PC-9 (cell line): ENCODE results near the gene USP12. TPM values are rescaled to one million over a fixed set of nuclear protein-coding genes. Genes with fewer than 3 reads are reported as not detected.

Experiments
- BruUV-seq: library from RNA; stranded (reverse); fragments of 400-500 nt; replicated peaks from 2 replicates; lab custom pipeline; 2021; lab: Mats Ljungman, UMichigan
- CTCF ChIA-PET: fragments of 300-600 bp; sonication (Branson Sonifier 250); formaldehyde crosslinking; loops from one replicate; lab custom pipeline; 2022; ENCODE audit warnings: antibody characterized with exemption; lab: Charles Lee
- POLR2A ChIA-PET: fragments of 300-600 bp; sonication (Branson Sonifier 250); formaldehyde crosslinking; loops from one replicate; lab custom pipeline; 2022; ENCODE audit warnings: antibody characterized with exemption; ENCODE audit not compliant: unreplicated experiment; lab: Charles Lee
- DNase-seq, 2 experiments: peaks; one replicate each; pipeline versions ENCODE4 v3.0.0 to v3.0.0-alpha.2; 2015 to 2022; ENCODE audit warnings: mixed read lengths in 1 of 2
- H2AFZ ChIP-seq: fragments of 200-600 bp; sonication (generic); 2 replicates; pipeline ENCODE4 v1.8.1; 2017; ENCODE audit warnings: antibody characterized with exemption
- H3F3A ChIP-seq: fragments of 200-600 bp; sonication (generic); 2 replicates; pipeline ENCODE4 v1.8.1; 2017; ENCODE audit warnings: antibody characterized with exemption, mild to moderate bottlenecking, low read depth; ENCODE audit not compliant: insufficient read depth
- H3K27ac ChIP-seq: fragments of 200-600 bp; sonication (generic); 2 replicates; pipeline ENCODE4 v1.6.1; 2016; ENCODE audit warnings: mixed run types
- H3K27me3 ChIP-seq: fragments of 200-600 bp; sonication (generic); 2 replicates; pipeline ENCODE4 v1.6.1; 2016; ENCODE audit warnings: low read depth, mixed run types; ENCODE audit not compliant: insufficient read depth
- H3K36me3 ChIP-seq: fragments of 200-600 bp; sonication (generic); 2 replicates; pipeline ENCODE4 v1.6.1; 2016; ENCODE audit warnings: low read depth, mixed run types
- H3K4me1 ChIP-seq: fragments of 200-600 bp; sonication (generic); replicated peaks from 2 replicates; pipeline ENCODE4 v1.6.1; 2016; ENCODE audit warnings: mixed run types; ENCODE audit not compliant: insufficient read depth
- H3K4me2 ChIP-seq: fragments of 200-600 bp; sonication (generic); 2 replicates; pipeline ENCODE4 v1.6.1; 2017; ENCODE audit warnings: mixed run types
- H3K4me3 ChIP-seq: fragments of 200-600 bp; sonication (generic); 2 replicates; pipeline ENCODE4 v1.6.1; 2016; ENCODE audit warnings: mixed run types
- H3K79me2 ChIP-seq: fragments of 200-600 bp; sonication (generic); 2 replicates; pipeline ENCODE4 v1.6.1; 2017; ENCODE audit warnings: low read depth, mixed run types
- H3K9me2 ChIP-seq: fragments of 200-600 bp; sonication (generic); 2 replicates; pipeline ENCODE4 v1.8.1; 2017; ENCODE audit warnings: mild to moderate bottlenecking; ENCODE audit not compliant: insufficient read depth
- H3K9me3 ChIP-seq: fragments of 200-600 bp; sonication (generic); 2 replicates; pipeline ENCODE4 v1.8.1; 2016; ENCODE audit warnings: low read depth; ENCODE audit not compliant: insufficient read depth
- H4K20me1 ChIP-seq: fragments of 200-600 bp; sonication (generic); 2 replicates; pipeline ENCODE4 v1.8.1; 2017; ENCODE audit not compliant: insufficient read depth
- CTCF ChIP-seq: fragments of 200-600 bp; sonication (generic); conservative IDR thresholded peaks from 2 replicates; pipeline ENCODE4 v1.6.1; 2017; ENCODE audit warnings: mixed run types, antibody characterized with exemption, mild to moderate bottlenecking, moderate library complexity
- EZH2 ChIP-seq: fragments of 200-600 bp; sonication (generic); IDR thresholded peaks from 2 replicates; pipeline ENCODE4 v1.8.0; 2017; ENCODE audit warnings: antibody characterized with exemption, low read depth
- intact Hi-C: fragments of 100-400 bp; cut with micrococcal nuclease; formaldehyde crosslinking; loops from one replicate; pipeline ENCODE4 v1.10.0; 2022; ENCODE audit not compliant: unreplicated experiment
- total RNA-seq: library from RNA; stranded (reverse); gene quantifications from 2 replicates; pipeline ENCODE4 v1.2.3, GENCODE V29; 2021

USP12 gene
- total RNA-seq, 1 experiment from 2014 or later: 20.8 TPM

DNA sequence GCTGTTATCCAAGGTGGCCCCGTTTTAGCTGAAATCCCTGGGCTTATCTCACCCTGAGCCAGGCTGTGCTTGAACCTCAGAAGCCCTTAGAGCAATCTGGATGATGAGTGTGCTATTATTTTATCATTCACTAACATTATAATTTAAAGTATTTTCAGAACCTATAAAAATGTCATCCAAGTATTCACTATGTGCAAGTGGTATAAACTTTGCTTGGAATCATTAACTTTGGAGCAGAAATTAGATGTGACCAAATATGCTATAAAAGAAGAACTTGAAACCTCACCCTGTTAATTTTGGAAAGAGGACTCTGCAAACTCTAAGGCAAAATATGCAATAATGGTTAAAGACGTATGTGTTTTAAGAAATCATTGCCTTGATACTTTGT is 147.5 kb downstream of the USP12 start:
- peaks cover 24% of the 10 kb centered on the region for H3F3A ChIP-seq

GRCh38 chr13:27023385-27024073 is 148.1 kb downstream of the USP12 start:
- Histone ChIP-seq H3K9me2 (no peaks in the 10 kb centered on the region), H3F3A (peaks cover 24% of the 10 kb centered on the region), H3K27me3 (no peaks in the 10 kb centered on the region), H3K4me3 (no peak overlapping the region), H3K4me1 (peaks cover 34% of the 10 kb centered on the region), H3K79me2 (no peaks in the 10 kb centered on the region), H3K27ac (peak overlapping the region; percentile 69), H3K36me3 (no peaks in the 10 kb centered on the region), H4K20me1 (no peaks in the 10 kb centered on the region), H3K4me2 (peak overlapping the region; percentile 60), H2AFZ (no peak overlapping the region), H3K9me3 (no peaks in the 10 kb centered on the region)
- BruUV-seq: no TSS peak
- ChIA-PET CTCF (interaction anchor here (0.6 kb wide), 1 partner anchor 41 kb away, joined by 4 read pairs; no protein-coding TSS in a partner anchor), POLR2A (no interaction called here)
- no peak for DNase-seq
- TF ChIP-seq EZH2 (no peak), CTCF (no peak)
- intact Hi-C loops: no loop called here

More for the DNA sequence above, 147.5 kb downstream of the USP12 start:
- 0 out of 2 replicates have a peak overlapping the region, but pooled peaks have one; percentile 60 for H3K4me2 ChIP-seq
- no peaks in the 10 kb centered on the region for H3K79me2 ChIP-seq
- ChIA-PET CTCF (no interaction called here), POLR2A (interaction anchor here (0.6 kb wide), 1 partner anchor 113 kb away, joined by 3 read pairs; no protein-coding TSS in a partner anchor)
- no peak overlapping the region for H3K4me3 ChIP-seq
- TF ChIP-seq CTCF (no peak), EZH2 (no peak)
- no peak overlapping the region for H3K27ac ChIP-seq
- H3K27me3 ChIP-seq: no peaks in the 10 kb centered on the region
- H3K4me1 ChIP-seq: peaks cover 29% of the 10 kb centered on the region
- intact Hi-C loops: no loop called here
- H3K9me3 ChIP-seq: no peaks in the 10 kb centered on the region
- H3K36me3 ChIP-seq: no peaks in the 10 kb centered on the region
- BruUV-seq: no TSS peak
- DNase-seq: no peak
- no peak overlapping the region for H2AFZ ChIP-seq
- no peaks in the 10 kb centered on the region; the same call in 1 of the 2 replicates for H3K9me2 ChIP-seq
- H4K20me1 ChIP-seq: no peaks in the 10 kb centered on the region

DNA sequence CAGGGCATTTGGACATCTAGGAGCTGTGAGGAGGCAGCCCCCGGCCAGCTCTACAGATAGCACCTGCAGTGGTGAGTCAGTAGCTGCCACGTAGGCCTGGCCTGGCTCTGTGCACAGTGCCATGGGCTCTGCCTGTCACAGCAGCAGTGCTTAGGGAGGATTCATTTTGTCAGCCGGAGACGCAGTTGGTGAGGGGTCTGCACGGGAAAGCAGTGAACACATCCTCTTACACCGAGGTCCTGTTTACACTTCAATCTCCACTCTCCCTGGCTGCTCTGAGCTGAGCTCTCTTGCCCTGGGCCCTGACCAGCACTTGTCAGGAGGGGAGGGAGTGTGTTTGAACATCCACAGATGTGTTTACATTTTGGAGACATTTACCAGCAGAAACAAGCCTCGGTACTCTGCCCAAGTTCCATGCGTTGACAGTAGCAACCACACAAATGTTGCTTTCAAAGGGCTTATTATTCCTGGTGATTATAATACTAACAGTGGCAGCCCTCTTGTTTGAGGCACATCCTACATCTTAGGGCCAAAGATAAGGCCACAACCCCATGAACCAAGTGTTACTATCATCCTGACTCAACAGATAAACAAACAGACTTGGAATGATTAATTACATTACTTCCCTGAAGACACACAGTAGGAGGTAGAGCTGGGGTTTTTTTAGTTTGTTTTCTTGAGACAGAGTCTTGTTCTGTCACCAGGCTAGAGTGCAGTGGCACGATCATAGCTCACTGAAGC is 148.9 kb downstream of the USP12 start:
- Histone ChIP-seq H3K4me1 (peaks cover 38% of the 10 kb centered on the region), H3K36me3 (no peaks in the 10 kb centered on the region), H3K4me2 (peak overlapping the region; percentile 60), H4K20me1 (no peaks in the 10 kb centered on the region), H3K27ac (peak overlapping the region; percentile 69), H2AFZ (peak overlapping the region; percentile 41; the same call in 1 of the 2 replicates), H3K79me2 (no peaks in the 10 kb centered on the region), H3K9me2 (no peaks in the 10 kb centered on the region), H3K4me3 (no peak overlapping the region; the same call in 1 of the 2 replicates), H3K9me3 (no peaks in the 10 kb centered on the region), H3F3A (peaks cover 24% of the 10 kb centered on the region), H3K27me3 (no peaks in the 10 kb centered on the region)
- peak; percentile 34 to 91 for DNase-seq
- BruUV-seq: no TSS peak
- CTCF ChIA-PET: no interaction called here
- TF ChIP-seq CTCF (no peak), EZH2 (no peak)
- POLR2A ChIA-PET: no interaction called here
- intact Hi-C loops: no loop called here
